ENCODE data around the gene IFNGR1.

Gene IFNGR1

DNA sequence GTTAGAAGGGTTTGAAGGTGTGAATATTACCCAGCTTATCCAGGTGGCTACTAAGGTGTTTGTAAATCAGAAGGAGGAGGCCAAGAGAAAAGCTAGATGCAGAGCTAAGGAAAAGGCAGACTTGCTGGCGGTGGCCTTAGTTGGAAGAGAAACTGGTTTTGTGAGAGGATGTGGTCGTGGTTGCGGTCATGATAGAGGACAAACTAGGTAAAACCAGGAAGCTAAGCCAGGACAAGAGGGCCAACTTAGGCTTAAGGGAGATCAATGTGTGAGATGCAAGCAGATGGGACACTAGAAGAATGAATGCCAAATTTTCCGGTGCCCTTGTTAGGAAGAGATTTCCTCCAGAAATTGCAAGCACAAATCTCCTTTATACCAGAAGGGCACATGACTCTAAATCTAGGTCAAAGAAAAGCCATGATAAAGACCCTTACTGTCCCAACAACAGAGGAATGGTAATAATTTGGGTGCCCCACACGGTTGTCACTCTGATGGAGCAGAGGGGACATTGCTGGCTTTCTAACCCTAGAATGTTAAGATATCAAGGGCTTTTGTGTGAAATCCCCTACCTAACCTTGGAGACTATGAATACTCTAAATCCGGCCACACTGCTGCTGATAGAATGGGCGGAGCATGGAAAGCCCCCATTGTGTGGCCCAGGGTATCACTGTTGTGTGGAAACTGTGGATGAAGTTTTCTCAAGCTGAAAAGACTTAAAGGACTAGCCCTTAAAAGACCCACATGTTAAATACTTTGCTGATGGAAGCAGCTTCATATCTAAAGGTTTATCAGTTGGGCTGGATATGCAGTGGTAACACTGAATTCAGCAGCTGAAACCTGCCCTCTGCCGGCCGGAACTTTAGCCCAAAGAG is 53.6 kb downstream of the IFNGR1 start:
- H3K27ac ChIP-seq, result no peak overlapping the region
- no peak for DNase-seq (ENCODE audit: low spot score)
- TF ChIP-seq, protein P1, sequence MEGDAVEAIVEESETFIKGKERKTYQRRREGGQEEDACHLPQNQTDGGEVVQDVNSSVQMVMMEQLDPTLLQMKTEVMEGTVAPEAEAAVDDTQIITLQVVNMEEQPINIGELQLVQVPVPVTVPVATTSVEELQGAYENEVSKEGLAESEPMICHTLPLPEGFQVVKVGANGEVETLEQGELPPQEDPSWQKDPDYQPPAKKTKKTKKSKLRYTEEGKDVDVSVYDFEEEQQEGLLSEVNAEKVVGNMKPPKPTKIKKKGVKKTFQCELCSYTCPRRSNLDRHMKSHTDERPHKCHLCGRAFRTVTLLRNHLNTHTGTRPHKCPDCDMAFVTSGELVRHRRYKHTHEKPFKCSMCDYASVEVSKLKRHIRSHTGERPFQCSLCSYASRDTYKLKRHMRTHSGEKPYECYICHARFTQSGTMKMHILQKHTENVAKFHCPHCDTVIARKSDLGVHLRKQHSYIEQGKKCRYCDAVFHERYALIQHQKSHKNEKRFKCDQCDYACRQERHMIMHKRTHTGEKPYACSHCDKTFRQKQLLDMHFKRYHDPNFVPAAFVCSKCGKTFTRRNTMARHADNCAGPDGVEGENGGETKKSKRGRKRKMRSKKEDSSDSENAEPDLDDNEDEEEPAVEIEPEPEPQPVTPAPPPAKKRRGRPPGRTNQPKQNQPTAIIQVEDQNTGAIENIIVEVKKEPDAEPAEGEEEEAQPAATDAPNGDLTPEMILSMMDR (IDR thresholded peaks at IDR 0.05), result no peak
- no peak overlapping the region for H3K4me3 ChIP-seq

DNA sequence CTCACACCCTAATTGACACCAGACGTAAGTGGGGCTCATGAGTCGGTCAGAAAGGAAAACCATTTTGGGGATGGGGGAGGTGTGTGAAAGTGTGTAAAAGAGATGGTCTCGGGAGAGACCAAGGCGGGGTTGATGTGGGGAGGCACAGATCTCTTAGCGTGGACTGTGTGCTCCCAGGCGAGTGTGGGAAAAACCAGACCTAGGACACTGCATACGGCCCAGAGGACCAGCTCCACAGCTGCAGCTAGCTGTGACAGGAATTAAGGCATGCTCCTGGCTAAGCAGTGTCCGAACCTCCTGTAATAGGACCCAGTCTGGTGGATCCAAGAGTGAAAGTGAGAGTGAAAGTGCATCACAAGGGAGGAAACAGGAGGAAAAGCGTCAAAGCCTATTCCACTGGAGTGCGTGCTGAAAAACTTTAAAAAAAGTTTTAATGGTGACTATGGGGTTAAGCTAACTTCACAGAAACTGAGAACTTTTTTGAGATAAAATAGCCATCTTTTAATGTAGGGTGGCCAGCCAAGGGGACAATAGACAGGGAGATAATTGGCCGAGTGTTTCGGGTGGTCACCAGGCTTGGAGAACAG is 55.4 kb downstream of the IFNGR1 start:
- TF ChIP-seq, protein P1 (IDR thresholded peaks at IDR 0.05), result no peak
- Histone ChIP-seq H3K27ac (no peak overlapping the region), H3K4me3 (no peak overlapping the region)
- no peak for DNase-seq (ENCODE audit: low spot score)

GRCh38 chr6:137162692-137163306 is 56.4 kb downstream of the IFNGR1 start:
- TF ChIP-seq, protein P1 (IDR thresholded peaks at IDR 0.05), result no peak
- Histone ChIP-seq H3K27ac (no peak overlapping the region), H3K4me3 (no peak overlapping the region)
- DNase-seq (ENCODE audit: low spot score), result no peak

GRCh38 chr6:137161949-137162348 is 57.2 kb downstream of the IFNGR1 start:
- TF ChIP-seq, protein P1 (IDR thresholded peaks at IDR 0.05), result no peak
- Histone ChIP-seq H3K4me3 (no peak overlapping the region), H3K27ac (no peak overlapping the region)
- no peak for DNase-seq (ENCODE audit: low spot score)

DNA sequence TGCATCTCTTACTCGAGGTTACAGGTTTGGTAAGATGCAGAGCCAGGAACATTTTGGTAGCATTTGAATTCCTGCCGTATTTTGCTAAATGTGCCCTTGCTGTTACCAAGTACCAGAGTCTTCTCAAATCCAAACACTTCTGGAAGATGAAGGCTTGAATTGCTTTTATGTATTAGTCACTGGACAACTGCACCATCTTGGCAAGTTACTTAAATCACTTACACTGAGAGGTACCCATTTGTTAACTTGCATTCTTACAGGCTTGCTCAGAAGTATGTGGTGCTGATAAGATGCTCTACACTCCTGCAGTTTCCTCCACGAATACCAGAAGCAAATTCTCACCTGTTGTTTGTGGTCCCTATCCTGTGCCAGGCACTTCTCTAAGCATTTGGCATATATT is 58.4 kb downstream of the IFNGR1 start:
- Histone ChIP-seq H3K4me3 (no peak overlapping the region), H3K27ac (no peak overlapping the region)
- DNase-seq (ENCODE audit: low spot score), result no peak
- TF ChIP-seq, protein P1 (IDR thresholded peaks at IDR 0.05), result no peak

DNA sequence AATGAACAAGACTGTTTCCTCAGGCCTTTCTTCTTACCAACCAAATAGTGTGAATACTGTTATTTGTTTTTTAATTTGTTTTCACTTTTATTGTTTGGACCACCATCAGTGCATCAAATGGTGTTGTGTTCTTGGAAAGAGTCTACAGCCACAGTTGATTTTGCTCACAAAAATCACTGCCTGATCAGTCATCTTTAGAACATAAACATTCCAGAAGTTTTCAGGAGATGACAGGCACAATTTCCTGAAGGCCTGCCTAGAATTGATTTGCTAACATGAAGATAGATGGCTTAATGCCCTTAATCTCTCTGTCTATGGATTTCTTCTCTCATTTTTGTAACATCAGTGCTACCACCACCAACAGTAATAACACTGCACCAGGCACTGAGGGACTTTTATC is 59.3 kb downstream of the IFNGR1 start:
- Histone ChIP-seq H3K4me3 (no peak overlapping the region), H3K27ac (no peak overlapping the region)
- TF ChIP-seq, protein P1 (IDR thresholded peaks at IDR 0.05), result no peak
- no peak for DNase-seq (ENCODE audit: low spot score)
